Activated T-cell treated with anti-CD3 and anti-CD28 coated beads, Interleukin-2, amount 50 U/mL, for 48 hours (primary cell): ENCODE results near the gene S100PBP.
A peak's percentile ranks its signal among the peaks of the same experiment; 100 is the strongest.
"Not testable (repeated sequence)": the region's sequence is repeated elsewhere in the genome, so short reads cannot be mapped to it uniquely, and the experiment has no call there.

Experiments
- DNase-seq, 2 experiments: peaks; one replicate each; pipeline ENCODE4 v3.0.0-alpha.2; 2020

Gene S100PBP

GRCh38 chr1:32786856-32787255 lies 30.6 kb upstream of the S100PBP start:
- no peak for DNase-seq

DNA sequence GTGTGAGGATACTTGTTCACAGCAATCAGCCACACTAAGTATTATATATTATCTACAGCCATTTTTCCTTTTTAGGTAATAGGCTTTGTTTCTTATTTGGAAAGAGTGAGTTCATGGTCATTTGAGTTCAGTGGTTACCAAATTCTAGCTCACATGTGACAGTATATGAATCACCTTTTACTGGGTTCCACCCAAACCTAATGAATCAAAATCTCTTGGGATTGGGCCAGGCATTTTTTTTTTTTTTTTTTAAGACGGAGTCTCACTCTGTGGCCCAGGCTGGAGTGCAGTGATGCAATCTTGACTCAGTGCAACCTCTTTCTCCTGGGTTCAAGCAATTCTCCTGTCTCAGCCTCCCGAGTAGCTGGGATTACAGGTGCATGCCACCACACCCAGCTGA lies 28.1 kb upstream of the S100PBP start:
- DNase-seq, result not testable (repeated sequence)

DNA sequence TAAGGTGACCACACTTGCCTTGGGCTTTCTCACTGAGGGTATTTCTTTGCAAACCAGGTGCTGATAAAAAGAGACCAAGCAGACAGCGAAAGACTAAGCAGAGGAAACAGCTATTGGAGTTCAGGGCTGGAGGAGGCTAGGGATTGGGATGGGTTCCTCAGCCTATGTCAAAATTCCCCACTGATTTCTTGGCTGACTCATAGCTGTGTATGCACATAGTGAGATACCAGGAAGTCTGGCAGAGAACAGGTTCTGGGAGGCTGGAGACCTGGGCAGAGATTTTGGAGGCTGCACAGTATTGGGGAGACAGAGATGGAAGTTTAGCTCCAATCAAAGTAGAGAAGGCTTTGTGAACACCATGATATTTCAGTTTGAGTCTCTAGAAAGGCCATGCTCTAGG lies 25.6 kb upstream of the S100PBP start:
- no peak for DNase-seq

DNA sequence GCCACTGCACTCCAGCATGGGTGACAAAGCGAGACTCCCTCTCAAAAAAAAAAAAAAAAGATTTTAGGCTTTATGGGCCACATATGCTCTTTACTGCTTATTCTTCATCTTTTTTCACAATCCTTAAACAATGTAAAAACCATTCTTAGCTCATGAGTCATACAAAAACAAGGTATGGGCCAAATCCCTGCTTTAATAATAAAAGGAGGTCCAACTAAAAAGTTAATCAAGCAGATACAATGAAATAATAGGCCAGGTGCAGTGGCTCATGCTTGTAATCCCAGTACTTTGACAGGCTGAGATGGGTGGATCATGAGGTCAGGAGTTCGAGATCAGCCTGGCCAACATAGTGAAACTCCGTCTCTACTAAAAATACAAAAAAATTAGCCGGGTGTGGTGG lies 21.7 kb upstream of the S100PBP start:
- DNase-seq, result not testable (repeated sequence)

- DNase-seq, result no peak
Observed at GRCh38 chr1:32797456-32797855, 20.0 kb upstream of the S100PBP start.

DNA sequence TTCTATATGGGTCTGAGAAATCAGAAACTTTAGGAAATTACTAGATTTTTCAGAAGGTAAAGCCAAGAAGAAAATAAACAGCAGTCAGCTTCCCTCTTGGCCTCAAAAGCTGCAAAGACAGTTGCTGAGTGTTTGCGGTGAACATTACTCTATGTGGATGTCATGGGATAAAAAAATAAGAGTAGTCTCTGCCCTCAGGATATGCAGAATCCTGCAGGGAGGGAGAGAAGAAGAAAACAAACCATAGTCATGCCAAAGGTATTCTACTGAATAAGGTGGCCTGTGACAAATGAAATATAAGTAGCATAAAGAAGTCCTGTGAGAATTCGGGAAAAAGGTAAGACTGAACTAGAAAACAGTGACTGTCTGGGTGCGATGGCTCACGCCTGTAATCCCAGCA lies 19.3 kb upstream of the S100PBP start:
- no peak for DNase-seq

DNA sequence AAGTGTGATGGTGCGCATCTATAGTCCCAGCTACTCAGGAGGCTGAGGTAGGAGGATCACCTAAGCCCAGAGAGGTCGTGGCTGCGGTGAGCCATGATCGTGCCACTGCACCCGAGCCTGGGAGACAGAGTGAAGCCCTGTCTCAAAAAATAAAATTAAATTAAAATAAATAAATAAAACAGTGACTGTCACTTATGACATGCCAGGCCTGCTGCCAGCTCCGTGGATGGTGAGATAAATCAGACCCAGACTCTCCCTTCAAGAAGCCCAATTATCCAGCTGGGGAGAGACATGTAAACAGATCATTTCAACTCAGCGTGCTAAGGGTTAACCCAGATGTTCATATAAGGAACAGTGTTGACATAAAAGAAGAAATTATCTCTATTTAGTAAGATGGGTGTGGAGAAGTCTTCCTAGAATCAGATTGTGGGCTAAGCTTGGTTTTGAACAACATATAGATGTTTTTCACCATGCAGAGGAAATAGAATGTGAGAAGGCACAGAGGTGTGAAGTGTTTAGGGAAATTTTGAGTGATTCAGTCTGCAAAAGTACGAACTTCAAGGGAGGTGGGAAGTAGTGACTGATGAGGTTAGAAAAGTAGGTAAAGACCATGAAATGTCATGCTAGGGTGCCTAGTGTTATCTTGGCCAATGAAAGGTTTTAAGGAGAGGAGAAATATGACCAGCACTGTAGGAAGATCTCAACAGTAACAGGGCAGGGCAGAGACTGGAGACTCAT lies 18.6 kb upstream of the S100PBP start:
- DNase-seq, result peak; percentile 31 to 35

GRCh38 chr1:32801096-32801715 lies 16.2 kb upstream of the S100PBP start:
- peak; percentile 40 to 54 for DNase-seq

DNA sequence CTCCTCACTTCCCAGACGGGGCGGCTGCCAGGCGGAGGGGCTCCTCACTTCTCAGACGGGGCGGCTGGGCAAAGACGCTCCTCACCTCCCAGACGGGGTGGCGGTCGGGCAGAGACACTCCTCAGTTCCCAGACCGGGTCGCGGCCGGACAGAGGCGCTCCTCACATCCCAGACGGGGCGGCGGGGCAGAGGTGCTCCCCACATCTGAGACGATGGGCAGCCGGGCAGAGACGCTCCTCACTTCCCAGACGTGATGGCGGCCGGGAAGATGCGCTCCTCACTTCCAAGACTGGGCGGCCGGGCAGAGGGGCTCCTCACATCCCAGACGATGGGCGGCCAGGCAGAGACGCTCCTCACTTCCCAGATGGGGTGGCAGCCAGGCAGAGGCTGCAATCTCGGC lies 13.0 kb upstream of the S100PBP start:
- DNase-seq, result not testable (repeated sequence)

DNA sequence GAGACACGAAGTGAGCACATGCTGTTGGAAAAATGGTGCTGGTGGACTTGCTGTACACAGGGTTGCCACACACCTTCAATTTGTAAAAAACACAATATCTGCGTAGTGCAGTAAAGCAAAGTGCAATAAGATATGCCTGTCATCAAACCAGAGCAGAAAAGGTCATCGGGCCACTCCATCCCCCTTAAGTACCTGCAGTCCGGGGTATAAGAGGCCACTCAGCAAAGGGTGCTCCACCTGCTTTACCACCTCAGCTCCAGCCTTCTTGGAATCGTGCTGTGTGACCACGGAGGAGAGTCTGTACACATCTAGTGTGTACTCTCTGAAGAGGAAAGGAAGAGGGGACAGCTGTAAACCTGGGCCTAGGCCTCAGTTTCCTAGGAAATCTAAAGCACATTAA lies 11.2 kb upstream of the S100PBP start:
- DNase-seq, result no peak

DNA sequence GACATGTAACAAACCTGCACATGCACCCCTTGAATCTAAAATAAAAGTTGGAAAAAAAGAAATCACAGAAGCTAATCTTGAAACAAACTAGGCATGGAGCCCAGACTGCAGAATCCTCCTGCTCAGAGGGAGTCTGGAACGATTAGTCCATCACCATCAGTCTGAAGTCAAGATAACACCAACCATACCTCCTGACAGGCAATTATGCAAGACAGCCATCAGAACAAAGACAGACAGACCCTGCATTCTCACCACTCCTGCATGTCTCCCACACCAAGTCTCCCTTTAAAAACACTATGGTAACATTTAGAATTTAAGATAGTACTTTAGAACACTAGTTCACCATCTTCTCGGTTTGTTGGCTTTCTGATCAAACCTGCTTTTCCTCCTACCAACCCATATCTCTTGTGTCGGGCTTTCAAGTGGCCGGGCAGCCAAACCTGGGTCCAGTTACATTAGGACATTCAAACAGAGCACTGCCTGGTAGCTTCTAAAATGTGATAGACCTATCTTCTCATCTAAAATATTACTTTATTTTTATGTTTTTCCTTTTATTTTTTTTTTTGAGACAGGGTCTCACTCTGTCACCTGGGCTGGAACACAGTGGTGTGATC lies 10.4 kb upstream of the S100PBP start:
- DNase-seq, result no peak

- DNase-seq, result no peak
Observed at GRCh38 chr1:32808580-32808979, 8.9 kb upstream of the S100PBP start.

GRCh38 chr1:32810358-32810757 lies 7.1 kb upstream of the S100PBP start:
- DNase-seq, result no peak

DNA sequence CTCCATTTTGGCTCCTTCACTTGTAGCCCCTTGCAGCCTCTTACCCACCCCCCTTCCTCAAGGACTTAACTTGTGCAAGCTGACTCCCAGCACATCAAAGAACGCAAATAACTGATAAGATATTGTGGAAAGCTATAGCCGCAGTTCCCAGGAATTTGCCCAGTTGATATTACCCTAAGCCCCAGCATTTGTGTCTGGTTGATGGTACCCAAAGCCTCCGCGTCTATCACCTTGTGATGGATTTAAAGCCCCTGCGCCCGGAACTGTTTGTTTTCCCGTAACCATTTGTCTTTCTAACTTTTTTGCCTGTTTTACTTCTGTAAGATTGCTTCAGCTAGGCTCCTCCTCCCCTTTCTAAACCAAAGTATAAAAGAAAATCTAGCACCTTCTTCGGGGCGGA lies 6.2 kb upstream of the S100PBP start:
- no peak for DNase-seq

- DNase-seq, result no peak
Observed at GRCh38 chr1:32811917-32812316, 5.5 kb upstream of the S100PBP start.

DNA sequence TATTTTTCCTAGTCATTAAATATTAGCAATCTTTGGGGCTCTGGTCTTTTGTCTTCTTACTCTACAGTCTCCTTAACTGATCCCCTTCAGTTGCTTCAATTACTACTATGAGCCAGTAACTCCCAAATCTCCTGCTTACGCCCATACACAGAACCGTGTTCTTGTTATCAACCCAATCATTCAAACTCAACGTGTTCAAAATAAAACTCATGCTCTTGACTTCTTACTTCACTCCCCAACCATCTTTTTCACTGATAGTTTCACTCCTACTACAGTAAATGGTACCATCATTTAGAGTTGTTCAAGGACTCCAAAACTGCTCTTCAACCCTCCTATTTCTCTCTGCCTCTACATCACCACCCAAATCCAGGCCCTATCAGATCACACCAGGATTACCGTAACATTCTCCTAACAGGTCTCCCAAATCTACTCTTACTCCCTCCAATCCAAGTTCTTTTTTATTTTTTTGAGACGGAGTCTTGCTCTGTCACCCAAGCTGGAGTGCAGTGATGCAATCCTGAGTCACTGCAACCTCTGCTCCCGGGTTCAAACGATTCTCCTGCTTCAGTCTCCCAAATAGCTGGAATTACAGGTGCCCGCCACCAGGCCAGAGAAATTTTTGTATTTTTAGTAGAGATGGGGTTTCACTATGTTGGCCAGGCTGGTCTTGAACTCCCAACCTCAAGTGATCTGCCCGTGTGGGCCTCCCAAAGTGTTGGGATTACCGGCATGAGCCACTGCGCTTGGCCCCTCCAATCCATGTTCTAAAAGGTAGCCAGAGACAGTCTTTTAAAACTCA lies 3.3 kb upstream of the S100PBP start:
- no peak for DNase-seq

DNA sequence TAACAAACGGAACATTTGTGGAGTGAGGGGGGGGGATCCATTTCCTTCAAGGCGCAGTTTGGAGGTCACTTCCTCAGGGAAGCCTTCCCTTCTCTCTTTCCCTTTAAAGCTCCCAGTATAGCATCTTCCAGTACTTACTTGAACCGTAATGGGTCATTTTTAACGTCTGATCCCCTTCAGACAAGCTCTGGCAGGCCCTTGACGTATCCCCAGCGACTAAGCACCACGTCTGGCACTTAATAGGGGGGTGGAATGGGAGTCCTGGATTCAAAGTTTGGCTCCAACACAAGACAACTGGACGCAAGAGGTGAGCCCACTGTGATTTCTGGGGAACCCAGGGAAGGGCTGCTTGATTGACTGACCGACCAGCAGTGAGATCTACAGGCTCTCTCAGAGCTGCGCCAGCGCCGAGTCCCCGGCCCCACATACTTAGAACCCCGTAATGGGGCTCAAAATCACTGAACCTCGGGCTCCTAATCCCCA lies 736 bp upstream of the S100PBP start:
- DNase-seq, result no peak

DNA sequence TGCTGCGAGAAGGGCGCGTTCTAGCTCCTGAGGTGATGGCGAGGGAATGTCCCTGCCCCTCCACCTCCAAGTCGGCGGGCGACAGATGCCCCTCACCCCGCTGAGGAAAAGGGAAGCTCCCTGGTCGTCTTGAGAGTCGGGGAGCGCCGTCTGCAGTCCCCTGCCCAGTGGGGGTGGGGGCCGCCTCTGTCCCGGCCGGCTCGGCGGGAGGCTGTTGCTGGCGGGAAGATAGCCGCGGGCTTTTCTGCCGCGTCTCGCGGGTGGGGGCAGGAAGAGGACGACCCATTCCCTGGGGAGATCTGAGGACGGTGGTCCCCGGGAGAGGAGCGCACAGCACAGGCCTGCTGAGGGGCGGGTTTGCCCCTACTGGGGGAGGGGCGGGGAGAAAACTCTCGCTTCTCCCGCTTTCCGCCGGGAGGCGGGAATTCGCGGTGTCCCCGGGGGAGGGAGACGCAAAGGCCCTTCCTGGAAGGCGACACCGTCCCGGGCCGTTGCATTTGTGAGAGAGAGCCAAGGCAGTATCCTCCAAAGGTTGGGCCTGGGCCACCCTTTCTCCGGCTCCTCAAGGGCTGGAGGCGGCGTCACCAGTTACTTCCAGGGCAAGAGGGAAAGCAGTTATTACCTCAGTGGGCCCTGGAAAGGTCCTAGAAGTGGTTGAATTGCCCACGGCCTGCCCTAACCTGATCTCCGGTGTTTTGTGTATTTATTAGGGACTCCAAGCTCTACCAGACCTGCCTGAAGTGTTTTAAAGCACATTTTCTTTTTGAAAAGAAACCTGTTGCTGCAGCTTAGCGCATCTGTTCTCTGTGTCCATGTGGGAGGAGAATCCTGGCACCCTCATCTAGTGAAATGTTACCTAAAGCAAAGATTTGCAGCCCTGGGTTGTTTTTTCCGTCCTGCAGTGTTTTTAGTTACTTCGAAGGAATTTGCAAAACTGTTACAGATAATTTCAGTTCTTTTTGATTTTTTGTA lies 648 bp downstream of the S100PBP start:
- peak in 1 of 2 experiments; percentile 70 for DNase-seq

- DNase-seq, result no peak
Observed at GRCh38 chr1:32818804-32819541, 1.5 kb downstream of the S100PBP start.

DNA sequence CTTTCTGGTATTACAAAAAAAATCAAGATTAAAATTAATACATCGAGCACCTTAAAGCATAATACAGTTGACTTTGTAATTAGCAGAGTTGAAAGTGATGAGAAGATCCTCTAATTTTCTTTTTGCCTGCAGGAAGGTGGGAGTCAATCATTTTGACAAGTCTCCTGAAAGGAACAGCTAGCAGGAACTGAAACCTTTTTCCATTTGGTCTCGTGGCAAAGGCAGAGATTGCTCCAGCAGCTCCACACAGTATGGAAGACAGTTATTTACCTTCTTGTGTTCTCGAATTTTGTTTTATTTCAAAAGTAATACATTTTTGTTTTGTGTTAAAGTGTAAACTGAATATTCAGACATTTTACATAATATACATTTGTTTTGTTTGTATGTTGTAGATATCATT lies 7.7 kb downstream of the S100PBP start:
- DNase-seq, result no peak

GRCh38 chr1:32828341-32828740 lies 10.9 kb downstream of the S100PBP start:
- no peak for DNase-seq
